Measurements from ENCODE around the gene DENND1A. TPM values are rescaled to one million over a fixed set of nuclear protein-coding genes. Genes with fewer than 3 reads are reported as not detected.

The DENND1A gene
- total RNA-seq, 6 experiments from 2014 or later: 13.9 to 22.6 (median 16.3) TPM

GRCh38 chr9:123689701-123690428 lies 240.1 kb downstream of the DENND1A start:
- no peak overlapping the region for H3K27ac ChIP-seq
- ATAC-seq: no peak
- TF ChIP-seq POLR2A (IDR thresholded peaks at IDR 0.05) (no peak), CTCF (IDR thresholded peaks at IDR 0.05) (no peak)
- intact Hi-C loops (cut with DNase I): no loop called here
- no peaks in the 10 kb centered on the region for H3K4me1 ChIP-seq
- H3K4me3 ChIP-seq: no peak overlapping the region
- H3K9me3 ChIP-seq: no peaks in the 10 kb centered on the region
- DNase-seq: no peak
- H3K36me3 ChIP-seq: no peaks in the 10 kb centered on the region
- WGBS (ENCODE audit: insufficient coverage, low coverage, low lambda C conversion rate, missing lambda C conversion rate): 98% methylated on average over 5 of the region's 5 CpGs
- no peaks in the 10 kb centered on the region for H3K27me3 ChIP-seq

- ATAC-seq: peak in 2 of 4 donors; percentile 41 to 63
- Histone ChIP-seq H3K4me1 (no peaks in the 10 kb centered on the region), H3K36me3 (no peaks in the 10 kb centered on the region), H3K9me3 (no peaks in the 10 kb centered on the region), H3K27ac (no peak overlapping the region), H3K27me3 (no peaks in the 10 kb centered on the region), H3K4me3 (no peak overlapping the region)
- TF ChIP-seq POLR2A (IDR thresholded peaks at IDR 0.05) (no peak), CTCF (IDR thresholded peaks at IDR 0.05) (no peak)
- no peak for DNase-seq
- intact Hi-C loops (cut with DNase I): no loop called here
- 39% methylated on average over 6 of the region's 6 CpGs for WGBS (ENCODE audit: insufficient coverage, low coverage, low lambda C conversion rate, missing lambda C conversion rate)
Observed at GRCh38 chr9:123687246-123687751, 242.6 kb downstream of the DENND1A start.

DNA sequence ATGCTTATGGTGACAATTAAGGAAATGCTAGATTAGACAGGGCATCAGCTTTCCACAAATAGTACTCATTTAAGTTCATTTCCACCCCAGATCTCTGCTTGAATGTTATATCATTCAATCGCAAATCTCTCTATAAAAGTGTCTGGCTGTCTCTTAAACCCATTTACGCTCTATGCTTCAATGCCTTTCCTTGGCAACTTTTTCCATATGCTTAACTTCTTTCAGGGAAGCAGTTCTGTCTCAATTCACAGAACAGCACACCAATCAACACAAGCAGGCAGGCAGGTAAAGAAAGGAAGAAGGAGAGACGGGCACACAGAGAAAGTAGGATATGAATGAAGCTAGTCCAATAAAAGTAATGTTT lies 243.1 kb downstream of the DENND1A start:
- TF ChIP-seq POLR2A (IDR thresholded peaks at IDR 0.05) (no peak), CTCF (IDR thresholded peaks at IDR 0.05) (no peak)
- H3K36me3 ChIP-seq: no peaks in the 10 kb centered on the region
- no peak for ATAC-seq
- H3K27me3 ChIP-seq: no peaks in the 10 kb centered on the region
- H3K27ac ChIP-seq: no peak overlapping the region
- H3K4me3 ChIP-seq: no peak overlapping the region
- intact Hi-C loops (cut with DNase I): no loop called here
- no peaks in the 10 kb centered on the region for H3K4me1 ChIP-seq
- no peaks in the 10 kb centered on the region for H3K9me3 ChIP-seq
- no peak for DNase-seq
- 91% methylated on average over 3 of the region's 3 CpGs for WGBS (ENCODE audit: insufficient coverage, low coverage, low lambda C conversion rate, missing lambda C conversion rate)

DNA sequence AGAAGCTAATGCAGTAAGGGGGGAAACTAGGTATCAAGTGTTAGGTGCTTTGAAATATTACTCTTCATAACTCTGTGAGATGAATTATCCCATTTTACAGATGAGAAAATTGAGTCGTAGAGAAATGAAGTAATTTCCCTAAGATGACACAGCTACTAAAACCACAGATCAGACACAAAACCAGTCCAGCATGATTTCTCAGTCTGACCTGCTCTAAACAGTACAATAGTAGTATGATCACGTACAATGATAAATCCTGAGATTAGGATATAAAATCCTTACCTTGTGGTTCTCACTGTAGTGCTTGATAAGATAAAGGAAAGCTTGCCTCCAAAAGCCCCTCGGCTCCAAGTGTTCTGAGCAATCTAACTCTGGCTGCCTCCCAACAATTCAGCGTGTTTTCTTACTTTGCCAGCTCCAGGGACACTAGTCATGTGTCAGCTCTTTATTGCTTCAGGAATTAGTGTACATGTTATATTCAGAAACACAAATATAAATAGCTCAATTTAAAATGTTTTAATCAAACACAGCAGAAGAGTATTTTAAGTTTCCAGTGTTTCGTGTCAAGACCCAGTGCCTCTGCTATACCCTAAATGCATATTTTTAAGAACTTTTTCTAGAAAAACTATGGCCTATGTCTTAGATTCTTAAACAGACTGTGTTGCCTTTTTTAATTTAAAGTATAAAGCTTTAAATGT lies 243.6 kb downstream of the DENND1A start:
- no peak for ATAC-seq
- no peak for DNase-seq
- 76% methylated on average over 5 of the region's 5 CpGs for WGBS (ENCODE audit: insufficient coverage, low coverage, low lambda C conversion rate, missing lambda C conversion rate)
- Histone ChIP-seq H3K27me3 (no peaks in the 10 kb centered on the region), H3K4me3 (no peak overlapping the region), H3K36me3 (no peaks in the 10 kb centered on the region), H3K9me3 (no peaks in the 10 kb centered on the region), H3K4me1 (no peaks in the 10 kb centered on the region), H3K27ac (no peak overlapping the region)
- TF ChIP-seq POLR2A (IDR thresholded peaks at IDR 0.05): no peak
- intact Hi-C loops (cut with DNase I): no loop called here

DNA sequence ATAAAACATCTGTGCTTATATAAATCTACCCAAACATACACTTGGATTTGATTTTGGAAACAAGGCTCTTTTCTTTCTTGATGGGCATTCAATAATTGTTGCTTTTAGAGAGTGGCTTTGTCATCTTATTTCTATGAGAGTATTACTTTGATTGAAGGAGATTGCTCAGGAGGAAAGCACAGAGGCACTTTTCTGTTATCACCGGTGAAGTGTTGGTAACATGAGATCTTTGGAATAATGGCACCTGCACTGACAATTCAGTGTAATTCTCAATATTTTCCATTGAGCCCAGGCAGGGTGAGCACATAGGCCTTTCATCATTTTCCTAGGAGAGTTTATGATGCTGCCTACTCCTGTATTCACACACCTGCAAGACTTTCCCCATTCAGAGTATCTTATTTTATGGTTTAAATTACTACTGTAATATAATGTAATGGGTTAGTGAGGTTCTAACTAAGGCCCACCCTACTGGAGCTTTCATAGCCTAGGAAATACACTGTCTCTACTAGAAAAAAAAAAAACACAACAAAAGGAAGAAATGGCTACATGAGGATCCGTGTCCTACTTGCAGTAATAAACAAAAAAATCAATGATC lies 244.3 kb downstream of the DENND1A start:
- intact Hi-C loops (cut with DNase I): no loop called here
- no peaks in the 10 kb centered on the region for H3K27me3 ChIP-seq
- WGBS (ENCODE audit: insufficient coverage, low coverage, low lambda C conversion rate, missing lambda C conversion rate): 92% methylated on average over 2 of the region's 2 CpGs
- TF ChIP-seq POLR2A (IDR thresholded peaks at IDR 0.05) (no peak), CTCF (IDR thresholded peaks at IDR 0.05) (no peak)
- no peaks in the 10 kb centered on the region for H3K4me1 ChIP-seq
- DNase-seq (no peak), ATAC-seq (no peak)
- no peak overlapping the region for H3K27ac ChIP-seq
- H3K9me3 ChIP-seq: no peaks in the 10 kb centered on the region
- no peak overlapping the region for H3K4me3 ChIP-seq
- H3K36me3 ChIP-seq: no peaks in the 10 kb centered on the region

All from right lobe of liver (tissue), 6 donors.